ENCODE results near the gene SAPCD2. TPM values are rescaled to one million over a fixed set of nuclear protein-coding genes. Genes with fewer than 3 reads are reported as not detected.

The SAPCD2 gene
- total RNA-seq, 1 donor from 2014 or later, result 1.0 TPM

DNA sequence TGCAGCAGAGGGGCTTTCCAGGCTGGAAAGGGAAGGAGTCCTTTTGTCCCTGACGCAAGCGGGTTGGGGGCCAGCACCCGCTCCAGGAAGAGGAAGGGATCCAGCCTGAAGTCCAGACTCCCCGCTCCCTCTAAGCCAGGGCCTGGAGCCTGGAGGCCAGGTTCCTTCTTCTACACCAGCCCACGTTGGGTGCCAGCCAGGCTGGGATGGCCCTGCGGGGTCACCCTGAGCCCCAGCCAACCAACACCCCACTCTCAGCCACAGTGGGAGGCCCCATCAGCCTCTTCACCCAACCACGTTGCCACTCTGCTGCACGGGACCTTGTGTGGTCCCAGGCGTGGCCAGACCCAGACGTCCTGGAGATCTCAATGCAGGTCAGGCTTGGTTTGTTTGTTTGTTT lies 37.5 kb downstream of the SAPCD2 start:
- H3K4me3 Mint-ChIP-seq (ENCODE audit: unreplicated experiment), result no peak overlapping the region
- TF ChIP-seq, protein P1, sequence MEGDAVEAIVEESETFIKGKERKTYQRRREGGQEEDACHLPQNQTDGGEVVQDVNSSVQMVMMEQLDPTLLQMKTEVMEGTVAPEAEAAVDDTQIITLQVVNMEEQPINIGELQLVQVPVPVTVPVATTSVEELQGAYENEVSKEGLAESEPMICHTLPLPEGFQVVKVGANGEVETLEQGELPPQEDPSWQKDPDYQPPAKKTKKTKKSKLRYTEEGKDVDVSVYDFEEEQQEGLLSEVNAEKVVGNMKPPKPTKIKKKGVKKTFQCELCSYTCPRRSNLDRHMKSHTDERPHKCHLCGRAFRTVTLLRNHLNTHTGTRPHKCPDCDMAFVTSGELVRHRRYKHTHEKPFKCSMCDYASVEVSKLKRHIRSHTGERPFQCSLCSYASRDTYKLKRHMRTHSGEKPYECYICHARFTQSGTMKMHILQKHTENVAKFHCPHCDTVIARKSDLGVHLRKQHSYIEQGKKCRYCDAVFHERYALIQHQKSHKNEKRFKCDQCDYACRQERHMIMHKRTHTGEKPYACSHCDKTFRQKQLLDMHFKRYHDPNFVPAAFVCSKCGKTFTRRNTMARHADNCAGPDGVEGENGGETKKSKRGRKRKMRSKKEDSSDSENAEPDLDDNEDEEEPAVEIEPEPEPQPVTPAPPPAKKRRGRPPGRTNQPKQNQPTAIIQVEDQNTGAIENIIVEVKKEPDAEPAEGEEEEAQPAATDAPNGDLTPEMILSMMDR (IDR thresholded peaks at IDR 0.05; ENCODE audit: unreplicated experiment), result no peak
- H3K36me3 Mint-ChIP-seq (ENCODE audit: low read depth, unreplicated experiment), result peaks cover 4% of the 10 kb centered on the region
- H3K27ac Mint-ChIP-seq (ENCODE audit: unreplicated experiment), result peak overlapping the region; percentile 48
- no peaks in the 10 kb centered on the region for H3K9me3 Mint-ChIP-seq (ENCODE audit: unreplicated experiment)
- H3K27me3 Mint-ChIP-seq (ENCODE audit: unreplicated experiment), result peaks cover 6% of the 10 kb centered on the region
- H3K4me1 Mint-ChIP-seq (ENCODE audit: unreplicated experiment), result no peaks in the 10 kb centered on the region
- no peak for DNase-seq (ENCODE audit: low spot score)

DNA sequence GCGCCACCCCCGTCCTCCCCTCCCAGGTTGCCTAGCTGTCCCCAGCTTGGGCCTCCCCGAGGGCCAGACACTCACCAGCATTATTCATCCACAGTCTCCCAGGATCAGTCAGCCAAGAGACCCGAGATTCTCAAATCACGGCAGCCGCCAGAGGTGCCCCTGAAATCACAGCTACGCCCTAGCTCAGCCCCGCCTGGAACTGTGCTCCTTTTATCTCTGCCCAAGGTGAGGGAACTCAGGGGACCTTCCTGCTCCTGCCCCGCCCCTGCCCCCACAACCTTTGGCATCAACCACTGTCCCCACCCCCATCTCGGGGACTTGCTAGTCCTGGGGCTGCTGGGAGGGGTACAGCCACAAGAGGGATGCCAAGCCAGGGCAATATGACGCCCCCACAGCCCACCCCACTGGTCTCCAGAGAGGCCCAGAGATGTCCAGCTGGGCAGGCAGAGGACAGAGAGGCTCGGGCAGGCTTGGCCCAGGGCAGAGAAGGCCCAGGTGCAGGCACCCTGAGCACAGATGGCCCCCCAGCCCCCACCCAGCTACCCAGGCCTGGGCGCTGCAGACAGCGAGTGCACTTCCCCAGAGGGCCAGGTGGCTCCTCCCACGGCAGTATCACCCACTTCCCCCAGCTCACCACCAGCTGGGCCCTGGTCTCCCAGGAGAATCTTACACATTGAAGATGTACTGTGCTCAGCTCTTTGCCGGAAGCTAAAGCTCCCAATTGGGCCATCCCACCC lies 38.3 kb downstream of the SAPCD2 start, which contains the start of gene FUT7:
Gene FUT7, minus strand, starts transcription at position 185 of the 737 bp plus-strand sequence. Its CDS starts 97 bp downstream, at position 88.
- DNase-seq (ENCODE audit: low spot score), result no peak
- no peaks in the 10 kb centered on the region for H3K9me3 Mint-ChIP-seq (ENCODE audit: unreplicated experiment)
- no peaks in the 10 kb centered on the region for H3K36me3 Mint-ChIP-seq (ENCODE audit: low read depth, unreplicated experiment)
- H3K4me1 Mint-ChIP-seq (ENCODE audit: unreplicated experiment), result no peaks in the 10 kb centered on the region
- peaks cover 8% of the 10 kb centered on the region for H3K27me3 Mint-ChIP-seq (ENCODE audit: unreplicated experiment)
- no peak within 1 kb of the TSS for H3K4me3 Mint-ChIP-seq (ENCODE audit: unreplicated experiment)
- no peak within 1 kb of the TSS for H3K27ac Mint-ChIP-seq (ENCODE audit: unreplicated experiment)
- TF ChIP-seq, protein P1 (IDR thresholded peaks at IDR 0.05; ENCODE audit: unreplicated experiment), result no peak

DNA sequence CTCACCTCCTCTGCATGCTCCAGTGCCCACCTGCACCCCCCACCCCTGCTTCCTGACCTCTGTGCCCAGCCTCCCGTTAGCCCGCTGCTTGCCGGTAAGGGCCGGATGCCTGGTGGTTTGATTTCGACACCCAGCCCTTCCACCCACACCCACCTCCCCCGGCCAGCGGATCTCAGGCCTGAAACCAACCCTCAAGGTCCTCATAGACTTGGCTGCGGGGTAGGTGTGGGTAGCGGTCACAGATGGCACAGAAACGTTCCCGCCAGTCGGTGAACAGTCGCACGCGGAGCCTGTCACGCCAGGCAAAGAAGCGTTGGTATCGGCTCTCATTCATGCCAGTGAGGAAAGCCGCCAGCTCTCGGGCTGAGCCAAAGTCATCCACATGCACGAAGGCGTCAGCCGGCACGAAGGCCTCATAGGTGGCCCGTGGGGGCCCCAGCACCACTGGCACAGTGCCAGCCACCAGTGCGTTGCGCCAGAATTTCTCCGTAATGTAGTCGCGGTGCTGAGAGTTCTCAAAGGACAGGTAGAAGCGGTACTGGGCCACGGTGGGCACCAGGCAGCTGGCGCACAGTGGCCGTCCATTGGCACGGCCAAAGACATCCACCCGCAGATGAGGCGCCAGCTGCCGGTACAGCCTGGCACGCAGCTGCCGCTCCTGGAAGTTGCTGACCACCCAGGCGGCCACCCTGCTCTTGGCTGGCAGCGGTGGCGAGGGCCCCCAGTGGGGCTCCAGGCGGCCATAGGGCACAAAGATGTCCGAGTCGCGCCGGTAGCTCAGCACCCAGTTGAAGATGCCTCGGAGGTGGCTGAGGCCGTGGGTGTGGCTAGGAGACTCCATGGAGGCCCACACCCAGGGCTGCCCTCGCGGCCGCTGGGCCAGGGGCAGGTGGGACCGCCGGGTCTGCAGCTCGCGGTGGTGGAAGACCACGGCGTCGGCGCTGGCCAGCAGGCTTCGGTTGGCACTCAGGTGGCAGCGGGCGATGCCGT lies 39.5 kb downstream of the SAPCD2 start:
- no peaks in the 10 kb centered on the region for H3K9me3 Mint-ChIP-seq (ENCODE audit: unreplicated experiment)
- no peaks in the 10 kb centered on the region for H3K4me1 Mint-ChIP-seq (ENCODE audit: unreplicated experiment)
- no peak for DNase-seq (ENCODE audit: low spot score)
- no peak overlapping the region for H3K4me3 Mint-ChIP-seq (ENCODE audit: unreplicated experiment)
- no peak overlapping the region for H3K27ac Mint-ChIP-seq (ENCODE audit: unreplicated experiment)
- no peaks in the 10 kb centered on the region for H3K36me3 Mint-ChIP-seq (ENCODE audit: low read depth, unreplicated experiment)
- peaks cover 12% of the 10 kb centered on the region for H3K27me3 Mint-ChIP-seq (ENCODE audit: unreplicated experiment)
- TF ChIP-seq, protein P1 (IDR thresholded peaks at IDR 0.05; ENCODE audit: unreplicated experiment), result no peak

DNA sequence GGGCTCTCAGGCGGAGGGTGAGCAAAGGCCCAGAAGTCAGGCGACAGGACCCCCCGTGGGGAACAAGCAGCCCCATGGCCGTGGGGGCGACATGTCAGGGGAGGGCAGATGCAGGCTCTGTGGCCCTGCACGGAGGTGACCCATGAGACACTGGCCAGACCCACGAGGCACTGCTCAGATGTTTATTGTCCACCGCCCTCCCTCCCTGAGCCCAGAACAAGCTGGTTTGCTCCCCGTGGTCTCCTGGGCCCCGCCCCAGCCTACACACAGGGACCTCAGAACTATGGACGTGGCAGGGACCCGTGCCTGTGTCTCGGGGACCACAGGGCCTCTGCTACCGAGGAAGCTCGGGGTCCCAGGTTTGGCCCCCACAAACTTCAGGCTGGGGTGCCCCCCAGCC lies 40.4 kb downstream of the SAPCD2 start:
- H3K36me3 Mint-ChIP-seq (ENCODE audit: low read depth, unreplicated experiment), result no peaks in the 10 kb centered on the region
- no peak for DNase-seq (ENCODE audit: low spot score)
- peaks cover 12% of the 10 kb centered on the region for H3K27me3 Mint-ChIP-seq (ENCODE audit: unreplicated experiment)
- TF ChIP-seq, protein P1 (IDR thresholded peaks at IDR 0.05; ENCODE audit: unreplicated experiment), result no peak
- H3K4me3 Mint-ChIP-seq (ENCODE audit: unreplicated experiment), result no peak overlapping the region
- H3K4me1 Mint-ChIP-seq (ENCODE audit: unreplicated experiment), result no peaks in the 10 kb centered on the region
- no peaks in the 10 kb centered on the region for H3K9me3 Mint-ChIP-seq (ENCODE audit: unreplicated experiment)
- H3K27ac Mint-ChIP-seq (ENCODE audit: unreplicated experiment), result no peak overlapping the region

All from endothelial cell (in vitro differentiated cells).